ENCODE data around the gene PAPPA2. TPM values are rescaled to one million over a fixed set of nuclear protein-coding genes. Genes with fewer than 3 reads are reported as not detected.
"Not testable (repeated sequence)": the region's sequence is repeated elsewhere in the genome, so short reads cannot be mapped to it uniquely, and the experiment has no call there.

PAPPA2 gene
- total RNA-seq, 1 donor from 2014 or later: 1.4 TPM

DNA sequence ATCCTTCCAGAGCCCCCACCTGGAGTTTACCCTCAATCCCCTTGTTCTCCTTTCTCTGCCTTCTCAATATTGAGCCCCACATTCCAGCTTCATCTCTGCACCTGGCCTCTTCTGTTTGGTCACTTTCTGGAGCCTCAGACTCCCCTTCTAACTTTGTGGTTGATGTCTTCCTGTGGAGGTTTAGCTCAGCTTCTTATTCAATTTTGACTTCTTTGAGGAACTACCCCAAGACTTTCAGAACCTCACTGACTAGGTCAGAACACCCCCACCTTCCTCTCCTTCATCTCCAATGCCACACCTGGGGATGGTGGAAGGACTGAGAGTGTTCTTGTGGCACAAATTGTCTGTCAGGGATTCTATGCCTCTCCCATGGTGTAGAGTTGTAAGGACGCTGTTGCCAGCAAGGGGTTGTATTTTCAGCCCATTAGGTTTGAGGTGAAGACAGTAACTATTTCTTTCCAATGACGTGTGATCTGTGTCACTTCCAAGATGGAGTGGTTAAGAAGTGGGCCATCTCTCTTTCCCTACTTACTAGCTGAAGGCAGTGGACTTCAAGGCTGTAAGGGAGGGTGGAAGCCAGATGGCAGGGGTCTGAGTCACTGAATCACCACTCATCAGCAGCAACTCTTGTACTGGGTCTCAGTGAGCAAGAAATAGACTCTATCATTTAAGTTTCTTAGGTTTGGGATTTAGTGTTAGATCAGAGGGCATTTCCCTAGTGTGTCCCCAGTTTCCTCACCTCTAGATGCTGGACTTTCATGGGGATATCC lies 80.6 kb downstream of the PAPPA2 start:
- intact Hi-C loops (cut with DNase I): no loop called here
- no peak for DNase-seq (ENCODE audit: low spot score)

DNA sequence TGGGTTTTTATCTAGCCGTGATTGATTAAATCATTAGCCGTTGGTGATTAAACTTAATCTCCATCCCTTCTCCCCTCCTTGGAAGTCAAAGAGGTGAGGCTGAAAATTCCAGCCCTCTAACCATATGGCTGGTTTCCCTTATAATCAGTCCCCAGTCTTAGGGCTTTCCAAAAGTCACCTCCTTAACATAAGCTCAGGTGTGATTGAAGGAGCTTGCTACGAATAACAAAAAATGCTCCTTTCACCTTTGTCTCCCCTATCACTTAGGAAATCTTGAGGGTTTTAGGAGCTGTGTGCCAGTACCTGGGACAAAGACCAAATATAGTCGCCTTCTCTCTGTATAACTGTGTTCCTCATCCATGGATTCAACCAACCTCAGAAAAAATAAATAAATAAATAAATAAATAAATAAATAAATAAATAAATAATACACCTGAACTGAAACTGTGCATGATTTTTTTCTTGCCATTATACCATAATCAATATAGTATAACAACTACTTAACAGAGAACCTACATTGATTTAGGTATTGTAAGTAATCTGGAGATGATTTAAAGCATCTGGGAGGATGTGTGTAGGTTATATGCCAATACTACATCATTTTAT lies 82.2 kb downstream of the PAPPA2 start:
- intact Hi-C loops (cut with DNase I): no loop called here

GRCh38 chr1:176546825-176547224 lies 83.8 kb downstream of the PAPPA2 start:
- no peak for DNase-seq (ENCODE audit: low spot score)
- intact Hi-C loops (cut with DNase I): no loop called here

More for the DNA sequence above, 82.2 kb downstream of the PAPPA2 start:
- no peak for DNase-seq (ENCODE audit: low spot score)

DNA sequence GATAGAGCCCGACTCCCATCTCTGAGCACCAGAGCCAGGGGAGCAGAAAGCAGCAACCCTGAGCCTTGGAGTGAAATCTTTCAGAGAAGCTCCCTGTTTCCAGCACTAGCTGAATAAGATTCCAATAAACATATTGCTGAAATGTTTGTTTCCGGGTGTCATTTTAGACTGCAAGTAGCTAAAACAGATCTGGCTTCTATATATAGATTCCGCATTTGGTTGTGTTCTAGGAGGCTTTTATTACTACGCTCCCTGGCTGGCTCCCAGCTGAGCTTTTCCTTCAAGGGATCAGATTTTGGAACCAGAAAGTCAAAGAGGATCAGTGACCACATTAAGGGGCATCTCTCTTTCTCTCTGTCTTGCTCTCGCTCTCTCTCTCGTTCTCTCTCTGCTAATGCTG lies 88.2 kb downstream of the PAPPA2 start:
- intact Hi-C loops (cut with DNase I): no loop called here
- no peak for DNase-seq (ENCODE audit: low spot score)

GRCh38 chr1:176552217-176552991 lies 89.4 kb downstream of the PAPPA2 start:
- intact Hi-C loops (cut with DNase I): no loop called here
- no peak for DNase-seq (ENCODE audit: low spot score)

DNA sequence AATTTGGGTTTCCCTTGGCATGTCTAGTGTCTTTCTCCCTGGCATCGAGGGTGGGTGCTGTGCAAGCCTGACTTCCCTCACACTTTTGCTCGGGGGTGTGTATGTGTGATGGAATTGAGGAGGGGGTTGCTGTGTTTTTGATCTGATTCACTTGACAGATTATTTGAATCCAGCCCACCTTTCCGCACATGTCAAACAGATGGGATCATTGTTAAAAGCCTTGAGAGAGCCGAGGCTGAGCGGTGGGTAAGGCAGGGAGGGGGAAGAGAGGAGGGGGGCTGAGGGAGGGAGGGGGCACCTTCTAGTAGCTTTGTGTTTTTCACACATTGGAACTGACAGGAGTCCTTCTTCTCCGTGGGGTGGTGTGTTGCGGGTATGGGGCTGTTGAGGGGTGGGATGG lies 90.0 kb downstream of the PAPPA2 start:
- intact Hi-C loops (cut with DNase I): no loop called here
- no peak for DNase-seq (ENCODE audit: low spot score)

DNA sequence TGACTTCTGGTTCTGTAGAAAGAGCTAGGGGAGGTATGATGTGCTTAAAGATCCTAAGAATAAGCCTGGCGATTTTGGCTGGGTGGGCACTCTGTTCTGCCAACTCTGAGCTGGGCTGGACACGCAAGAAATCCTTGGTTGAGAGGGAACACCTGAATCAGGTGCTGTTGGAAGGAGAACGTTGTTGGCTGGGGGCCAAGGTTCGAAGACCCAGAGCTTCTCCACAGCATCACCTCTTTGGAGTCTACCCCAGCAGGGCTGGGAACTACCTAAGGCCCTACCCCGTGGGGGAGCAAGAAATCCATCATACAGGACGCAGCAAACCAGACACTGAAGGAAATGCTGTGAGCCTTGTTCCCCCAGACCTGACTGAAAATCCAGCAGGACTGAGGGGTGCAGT lies 93.3 kb downstream of the PAPPA2 start:
- intact Hi-C loops (cut with DNase I): loop anchor here (5.0 kb wide), 1 partner anchor 179 kb away; no protein-coding TSS in a partner anchor
- no peak for DNase-seq (ENCODE audit: low spot score)

GRCh38 chr1:176557543-176558258 lies 94.7 kb downstream of the PAPPA2 start:
- intact Hi-C loops (cut with DNase I): loop anchor here (2.0 to 5.0 kb wide), 3 partner anchors 180 to 323 kb away; no protein-coding TSS in a partner anchor
- DNase-seq (ENCODE audit: low spot score): no peak

GRCh38 chr1:176558561-176558960 lies 95.6 kb downstream of the PAPPA2 start:
- no peak for DNase-seq (ENCODE audit: low spot score)
- intact Hi-C loops (cut with DNase I): loop anchor here (2.0 to 5.0 kb wide), 3 partner anchors 181 to 322 kb away; no protein-coding TSS in a partner anchor

GRCh38 chr1:176559474-176559873 lies 96.5 kb downstream of the PAPPA2 start:
- no peak for DNase-seq (ENCODE audit: low spot score)
- intact Hi-C loops (cut with DNase I): loop anchor here (2.0 to 5.0 kb wide), 3 partner anchors 182 to 321 kb away; no protein-coding TSS in a partner anchor

- intact Hi-C loops (cut with DNase I): loop anchor here (1.0 to 5.0 kb wide), 5 partner anchors 92 to 321 kb away; no protein-coding TSS in a partner anchor
- DNase-seq (ENCODE audit: low spot score): no peak
Observed at GRCh38 chr1:176559878-176560277, 96.9 kb downstream of the PAPPA2 start.

GRCh38 chr1:176560681-176561080 lies 97.7 kb downstream of the PAPPA2 start:
- no peak for DNase-seq (ENCODE audit: low spot score)
- intact Hi-C loops (cut with DNase I): loop anchor here (1.0 to 5.0 kb wide), 2 partner anchors 92 to 132 kb away; no protein-coding TSS in a partner anchor

DNA sequence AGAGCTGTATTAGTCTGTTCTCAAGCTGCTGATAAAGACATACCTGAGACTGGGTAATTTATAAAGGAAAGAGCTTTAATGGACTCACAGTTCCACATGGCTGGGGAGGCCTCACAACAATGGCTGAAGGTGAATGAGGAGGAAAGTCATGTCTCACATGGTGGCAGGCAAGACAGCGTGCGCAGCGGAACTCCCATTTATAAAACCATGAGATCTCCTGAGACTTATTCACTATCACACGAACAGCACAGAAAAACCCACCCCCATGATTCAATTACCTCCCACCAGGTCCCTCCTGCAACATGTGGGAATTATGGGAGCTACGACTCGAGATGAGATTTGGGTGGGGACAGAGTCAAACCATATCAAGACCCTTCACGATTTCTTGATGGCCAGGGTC lies 98.8 kb downstream of the PAPPA2 start:
- intact Hi-C loops (cut with DNase I): loop anchor here (5.0 kb wide), 1 partner anchor 91 kb away; no protein-coding TSS in a partner anchor
- not testable (repeated sequence) for DNase-seq (ENCODE audit: low spot score)

DNA sequence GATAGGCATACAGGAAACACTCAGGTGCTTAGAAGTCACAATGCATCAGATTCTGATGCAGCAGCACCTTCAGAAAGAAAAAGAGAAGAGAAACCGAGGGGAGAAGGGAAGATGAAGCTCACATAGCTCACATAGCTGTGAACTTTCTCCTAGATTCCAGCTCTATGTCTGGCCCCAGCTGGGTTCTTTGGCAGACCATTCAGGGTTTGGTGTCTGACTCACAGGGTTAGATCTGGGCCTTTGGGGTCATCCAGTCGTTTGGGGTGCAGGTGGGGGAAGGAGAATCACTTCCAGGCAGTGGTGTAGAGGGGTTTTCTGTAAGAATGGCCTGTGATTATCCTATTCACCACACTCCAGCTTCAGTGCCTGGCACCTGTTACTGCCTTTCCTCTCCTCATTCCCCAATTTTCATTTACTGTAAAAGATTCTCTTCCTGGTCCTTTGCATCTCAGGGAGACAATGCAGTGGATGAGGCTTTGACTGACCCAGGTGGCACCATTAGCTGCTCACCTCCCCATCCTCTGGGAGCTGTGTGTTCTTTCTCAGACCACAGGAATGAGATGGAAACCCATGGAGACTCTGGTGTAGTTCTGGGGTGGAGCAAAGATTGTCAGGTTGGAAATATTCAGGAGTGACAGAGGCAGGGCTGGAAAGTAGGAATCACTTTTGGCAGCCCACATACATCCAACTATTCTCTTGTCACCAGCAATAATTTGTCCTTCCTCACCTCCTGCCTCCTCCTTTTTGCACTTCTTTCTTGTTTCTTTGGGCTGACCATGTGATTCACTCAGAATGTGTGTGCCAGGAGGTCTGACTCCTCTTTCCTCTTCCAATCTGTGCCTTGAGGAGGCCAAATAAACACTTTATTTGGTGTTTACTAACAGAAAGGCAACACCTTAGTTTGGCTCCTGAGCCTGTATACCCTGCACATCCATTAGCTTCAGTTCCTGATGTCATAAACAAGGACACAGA lies 103.3 kb downstream of the PAPPA2 start:
- intact Hi-C loops (cut with DNase I): no loop called here
- DNase-seq (ENCODE audit: low spot score): no peak

GRCh38 chr1:176567190-176567794 lies 104.3 kb downstream of the PAPPA2 start:
- intact Hi-C loops (cut with DNase I): no loop called here
- no peak for DNase-seq (ENCODE audit: low spot score)

DNA sequence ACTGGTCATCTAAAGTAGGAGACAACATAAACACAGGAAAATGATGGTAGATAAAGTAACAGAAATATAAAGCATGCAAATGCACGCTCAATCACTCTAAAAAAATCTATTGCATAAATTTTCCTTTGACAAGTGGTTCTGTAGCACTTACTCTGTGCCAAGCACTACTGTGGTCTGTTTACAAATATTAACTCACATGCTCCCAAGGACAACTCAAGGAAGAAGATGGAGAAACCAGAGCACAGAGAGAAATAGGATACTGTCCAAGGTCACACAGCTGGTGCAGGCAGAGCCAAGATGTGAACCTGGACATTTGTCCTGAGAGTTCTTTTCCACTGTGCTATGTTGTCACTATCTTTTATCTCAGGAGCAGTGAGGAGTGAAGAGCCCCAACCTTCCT lies 105.2 kb downstream of the PAPPA2 start:
- DNase-seq (ENCODE audit: low spot score): no peak
- intact Hi-C loops (cut with DNase I): no loop called here

DNA sequence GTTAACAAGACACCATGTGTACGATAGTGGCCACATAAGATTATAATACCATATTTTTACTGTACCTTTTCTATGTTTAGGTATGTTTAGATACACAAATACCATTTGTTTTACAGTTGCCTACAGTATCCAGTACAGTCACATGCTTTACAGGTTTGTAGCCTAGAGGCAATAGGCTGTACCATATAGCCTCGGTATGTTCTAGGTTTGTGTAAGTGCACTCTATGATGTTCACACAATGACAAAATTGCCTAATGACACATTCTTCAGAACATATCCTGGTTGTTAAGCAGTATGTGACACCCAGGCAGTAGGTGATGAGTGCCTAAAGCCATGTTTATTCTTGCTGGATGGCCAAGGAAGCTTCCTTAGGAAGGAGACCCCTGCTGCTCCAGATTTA lies 111.8 kb downstream of the PAPPA2 start:
- intact Hi-C loops (cut with DNase I): loop anchor here (5.0 kb wide), 1 partner anchor 63 kb away; no protein-coding TSS in a partner anchor

GRCh38 chr1:176575991-176576390 lies 113.0 kb downstream of the PAPPA2 start:
- intact Hi-C loops (cut with DNase I): loop anchor here (5.0 kb wide), 1 partner anchor 61 kb away; no protein-coding TSS in a partner anchor
- DNase-seq (ENCODE audit: low spot score): no peak

More for the DNA sequence above, 111.8 kb downstream of the PAPPA2 start:
- DNase-seq (ENCODE audit: low spot score): no peak

Data from cardiac septum (tissue), 1 donor.